GM12878 (cell line): ENCODE measurements around the gene COL17A1. TPM values are rescaled to one million over a fixed set of nuclear protein-coding genes. Genes with fewer than 3 reads are reported as not detected.

Experiments used
- ATF2 ChIP-seq: IDR thresholded peaks from 2 replicates; pipeline ENCODE4 v1.6.1; 2012; ENCODE audit warnings: low read length, inconsistent platforms
- BMI1 ChIP-seq: fragments of 450-650 bp; IDR thresholded peaks from 2 replicates; pipeline ENCODE4 v1.6.1; 2016; ENCODE audit warnings: mild to moderate bottlenecking, moderate library complexity, borderline replicate concordance
- BRCA1 ChIP-seq: IDR thresholded peaks from 2 replicates; pipeline ENCODE4 v1.6.1; 2011; ENCODE audit warnings: low read depth, low read length, improper control_type of control experiment
- CBX3 ChIP-seq: fragments of 200-600 bp; sonication (generic); IDR thresholded peaks from 2 replicates; pipeline ENCODE4 v1.6.1; 2016; ENCODE audit warnings: low read depth, borderline replicate concordance
- CEBPB ChIP-seq, 2 experiments: fragments of 150-350 bp in 1 of 2; IDR thresholded peaks; 2 replicates each; pipeline ENCODE4 v1.6.1; 2012 to 2014; ENCODE audit warnings: low read depth in 2 of 2, low read length in 2 of 2, borderline replicate concordance in 1 of 2, inconsistent platforms in 1 of 2
- FOXK2 ChIP-seq: fragments of 450-650 bp; IDR thresholded peaks from 2 replicates; pipeline ENCODE4 v1.6.1; 2017; ENCODE audit warnings: mild to moderate bottlenecking, moderate library complexity
- HDAC6 ChIP-seq: fragments of 200-600 bp; sonication (generic); IDR thresholded peaks from one replicate; pipeline ENCODE4 v1.8.0; 2017; ENCODE audit warnings: antibody characterized with exemption; ENCODE audit not compliant: unreplicated experiment
- HDGF ChIP-seq: fragments of 450-650 bp; IDR thresholded peaks from 2 replicates; pipeline ENCODE4 v1.6.1; 2016; ENCODE audit warnings: antibody characterized with exemption
- IKZF2 ChIP-seq, 2 experiments: fragments of 450-650 bp; IDR thresholded peaks; 2 replicates each; pipeline ENCODE4 v1.6.1; 2017; ENCODE audit warnings: mild to moderate bottlenecking in 2 of 2, moderate library complexity in 2 of 2
- MTA2 ChIP-seq: fragments of 450-650 bp; IDR thresholded peaks from 2 replicates; pipeline ENCODE4 v1.6.1; 2016; ENCODE audit warnings: low read depth, mild to moderate bottlenecking, moderate library complexity
- MXI1 ChIP-seq: fragments of 150-350 bp; IDR thresholded peaks from 2 replicates; pipeline ENCODE4 v1.6.1; 2011; ENCODE audit warnings: low read depth, mild to moderate bottlenecking, inconsistent platforms, low read length, improper control_type of control experiment
- NFXL1 ChIP-seq: fragments of 450-650 bp; IDR thresholded peaks from 2 replicates; pipeline ENCODE4 v1.6.1; 2017; ENCODE audit warnings: antibody characterized with exemption, mild to moderate bottlenecking, borderline replicate concordance
- RAD51 ChIP-seq: fragments of 450-650 bp; IDR thresholded peaks from 2 replicates; pipeline ENCODE4 v1.6.1; 2016; ENCODE audit warnings: moderate library complexity, mild to moderate bottlenecking, inconsistent platforms
- RUNX3 ChIP-seq: IDR thresholded peaks from 2 replicates; pipeline ENCODE4 v1.6.1; 2012; ENCODE audit warnings: low read length, inconsistent platforms
- SIN3A ChIP-seq: IDR thresholded peaks from 2 replicates; pipeline ENCODE4 v1.6.1; 2012; ENCODE audit warnings: low read depth, low read length, improper control_type of control experiment
- TARDBP ChIP-seq: IDR thresholded peaks from 2 replicates; pipeline ENCODE4 v1.6.1; 2016; ENCODE audit warnings: borderline replicate concordance
- YBX1 ChIP-seq: fragments of 450-650 bp; IDR thresholded peaks from 2 replicates; pipeline ENCODE4 v1.6.1; 2016; ENCODE audit warnings: antibody characterized with exemption
- ZZZ3 ChIP-seq: IDR thresholded peaks from 2 replicates; pipeline ENCODE4 v1.6.1; 2011; ENCODE audit warnings: low read depth; ENCODE audit not compliant: control insufficient read depth, insufficient read length
- polyA plus RNA-seq, 11 experiments: library from polyadenylated mRNA; depleted of rRNA in 4 of 11; unstranded in 6 of 11; stranded (reverse) in 5 of 11; fragments of >200 nt; fragmentation: Nextera tagmentation in 4 of 11; fragmentation: Illumina TruSeq in 1 of 11; extraction: Ambion mirVana in 4 of 11; extraction: Trizol in 1 of 11; gene quantifications; 1 replicate in 1 of 11; 2 replicates in 10 of 11; pipeline versions ENCODE4 v1.2.1 to v1.2.3, GENCODE V29; 2011 to 2016; ENCODE audit warnings: inconsistent platforms in 2 of 11, missing spikeins in 2 of 11, low read depth in 1 of 11
- total RNA-seq, 4 experiments: library from RNA; depleted of rRNA in 3 of 4; stranded (reverse); fragments of >200 nt in 3 of 4; fragmentation: Illumina TruSeq in 1 of 4; extraction: Trizol in 1 of 4; gene quantifications; 2 replicates each; pipeline versions ENCODE4 v1.2.1 to v1.2.3, GENCODE V29; 2013 to 2021
- TF ChIP-seq, protein P1 (sequence below): fragments of 450-650 bp; IDR thresholded peaks from 2 replicates; pipeline ENCODE4 v1.6.1; 2017; ENCODE audit warnings: low read depth, mild to moderate bottlenecking, moderate library complexity
- TF ChIP-seq, protein P2 (sequence below): IDR thresholded peaks from 2 replicates; pipeline ENCODE4 v1.6.1; 2011; ENCODE audit warnings: low read depth, mild to moderate bottlenecking, low read length, moderate library complexity, borderline replicate concordance; ENCODE audit errors: extremely low read depth
- TF ChIP-seq, protein P3 (sequence below): fragments of 450-650 bp; formaldehyde crosslinking; IDR thresholded peaks from 2 replicates; pipeline ENCODE4 v1.4.0; 2020; ENCODE audit warnings: mild to moderate bottlenecking, moderate library complexity
- TF ChIP-seq, protein P4 (sequence below): fragments of 450-650 bp; conservative IDR thresholded peaks from 2 replicates; pipeline ENCODE4 v1.6.1; 2017; ENCODE audit warnings: mild to moderate bottlenecking, moderate library complexity

Gene COL17A1
- total and polyA plus RNA-seq, 10 of the 15 experiments (the other 5 are each of a cell fraction or from before 2014, with no cell fraction given): 0.08 to 0.22 TPM; not detected in 8

- TF ChIP-seq, protein P1, sequence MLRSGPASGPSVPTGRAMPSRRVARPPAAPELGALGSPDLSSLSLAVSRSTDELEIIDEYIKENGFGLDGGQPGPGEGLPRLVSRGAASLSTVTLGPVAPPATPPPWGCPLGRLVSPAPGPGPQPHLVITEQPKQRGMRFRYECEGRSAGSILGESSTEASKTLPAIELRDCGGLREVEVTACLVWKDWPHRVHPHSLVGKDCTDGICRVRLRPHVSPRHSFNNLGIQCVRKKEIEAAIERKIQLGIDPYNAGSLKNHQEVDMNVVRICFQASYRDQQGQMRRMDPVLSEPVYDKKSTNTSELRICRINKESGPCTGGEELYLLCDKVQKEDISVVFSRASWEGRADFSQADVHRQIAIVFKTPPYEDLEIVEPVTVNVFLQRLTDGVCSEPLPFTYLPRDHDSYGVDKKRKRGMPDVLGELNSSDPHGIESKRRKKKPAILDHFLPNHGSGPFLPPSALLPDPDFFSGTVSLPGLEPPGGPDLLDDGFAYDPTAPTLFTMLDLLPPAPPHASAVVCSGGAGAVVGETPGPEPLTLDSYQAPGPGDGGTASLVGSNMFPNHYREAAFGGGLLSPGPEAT: peak; percentile 84
- TF ChIP-seq CEBPB (IDR thresholded peaks at IDR 0.05; ENCODE audit: borderline replicate concordance in 1 of 2, low read depth in 2 of 2, low read length in 2 of 2) (0 out of 4 replicates have a peak, but pooled peaks of 1 of the 2 experiments have one; percentile 32), NFXL1 (no peak), BRCA1 (no peak), CBX3 (no peak), HDGF (no peak), IKZF2 (IDR thresholded peaks at IDR 0.05) (peak in 1 of 2 experiments; percentile 50; a peak in 1 of 4 replicates), SIN3A (peak; percentile 59; the same call in 1 of the 2 replicates), FOXK2 (no peak), RAD51 (peak; percentile 88), ATF2 (no peak), ZZZ3 (no peak), BMI1 (peak; percentile 91), TARDBP (peak; percentile 46; the same call in 1 of the 2 replicates), RUNX3 (0 out of 2 replicates have a peak, but pooled peaks have one; percentile 1), HDAC6 (no peak), YBX1 (no peak), MTA2 (peak; percentile 50), MXI1 (no peak; the same call in 1 of the 2 replicates)
- TF ChIP-seq, protein P2, sequence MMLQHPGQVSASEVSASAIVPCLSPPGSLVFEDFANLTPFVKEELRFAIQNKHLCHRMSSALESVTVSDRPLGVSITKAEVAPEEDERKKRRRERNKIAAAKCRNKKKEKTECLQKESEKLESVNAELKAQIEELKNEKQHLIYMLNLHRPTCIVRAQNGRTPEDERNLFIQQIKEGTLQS: no peak
- TF ChIP-seq, protein P3, sequence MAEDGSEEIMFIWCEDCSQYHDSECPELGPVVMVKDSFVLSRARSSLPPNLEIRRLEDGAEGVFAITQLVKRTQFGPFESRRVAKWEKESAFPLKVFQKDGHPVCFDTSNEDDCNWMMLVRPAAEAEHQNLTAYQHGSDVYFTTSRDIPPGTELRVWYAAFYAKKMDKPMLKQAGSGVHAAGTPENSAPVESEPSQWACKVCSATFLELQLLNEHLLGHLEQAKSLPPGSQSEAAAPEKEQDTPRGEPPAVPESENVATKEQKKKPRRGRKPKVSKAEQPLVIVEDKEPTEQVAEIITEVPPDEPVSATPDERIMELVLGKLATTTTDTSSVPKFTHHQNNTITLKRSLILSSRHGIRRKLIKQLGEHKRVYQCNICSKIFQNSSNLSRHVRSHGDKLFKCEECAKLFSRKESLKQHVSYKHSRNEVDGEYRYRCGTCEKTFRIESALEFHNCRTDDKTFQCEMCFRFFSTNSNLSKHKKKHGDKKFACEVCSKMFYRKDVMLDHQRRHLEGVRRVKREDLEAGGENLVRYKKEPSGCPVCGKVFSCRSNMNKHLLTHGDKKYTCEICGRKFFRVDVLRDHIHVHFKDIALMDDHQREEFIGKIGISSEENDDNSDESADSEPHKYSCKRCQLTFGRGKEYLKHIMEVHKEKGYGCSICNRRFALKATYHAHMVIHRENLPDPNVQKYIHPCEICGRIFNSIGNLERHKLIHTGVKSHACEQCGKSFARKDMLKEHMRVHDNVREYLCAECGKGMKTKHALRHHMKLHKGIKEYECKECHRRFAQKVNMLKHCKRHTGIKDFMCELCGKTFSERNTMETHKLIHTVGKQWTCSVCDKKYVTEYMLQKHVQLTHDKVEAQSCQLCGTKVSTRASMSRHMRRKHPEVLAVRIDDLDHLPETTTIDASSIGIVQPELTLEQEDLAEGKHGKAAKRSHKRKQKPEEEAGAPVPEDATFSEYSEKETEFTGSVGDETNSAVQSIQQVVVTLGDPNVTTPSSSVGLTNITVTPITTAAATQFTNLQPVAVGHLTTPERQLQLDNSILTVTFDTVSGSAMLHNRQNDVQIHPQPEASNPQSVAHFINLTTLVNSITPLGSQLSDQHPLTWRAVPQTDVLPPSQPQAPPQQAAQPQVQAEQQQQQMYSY (CRISPR knock-in tag): no peak
- TF ChIP-seq, protein P4, sequence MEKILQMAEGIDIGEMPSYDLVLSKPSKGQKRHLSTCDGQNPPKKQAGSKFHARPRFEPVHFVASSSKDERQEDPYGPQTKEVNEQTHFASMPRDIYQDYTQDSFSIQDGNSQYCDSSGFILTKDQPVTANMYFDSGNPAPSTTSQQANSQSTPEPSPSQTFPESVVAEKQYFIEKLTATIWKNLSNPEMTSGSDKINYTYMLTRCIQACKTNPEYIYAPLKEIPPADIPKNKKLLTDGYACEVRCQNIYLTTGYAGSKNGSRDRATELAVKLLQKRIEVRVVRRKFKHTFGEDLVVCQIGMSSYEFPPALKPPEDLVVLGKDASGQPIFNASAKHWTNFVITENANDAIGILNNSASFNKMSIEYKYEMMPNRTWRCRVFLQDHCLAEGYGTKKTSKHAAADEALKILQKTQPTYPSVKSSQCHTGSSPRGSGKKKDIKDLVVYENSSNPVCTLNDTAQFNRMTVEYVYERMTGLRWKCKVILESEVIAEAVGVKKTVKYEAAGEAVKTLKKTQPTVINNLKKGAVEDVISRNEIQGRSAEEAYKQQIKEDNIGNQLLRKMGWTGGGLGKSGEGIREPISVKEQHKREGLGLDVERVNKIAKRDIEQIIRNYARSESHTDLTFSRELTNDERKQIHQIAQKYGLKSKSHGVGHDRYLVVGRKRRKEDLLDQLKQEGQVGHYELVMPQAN: peak; percentile 55
Measured at GRCh38 chr10:104120903-104121484, 35.3 kb upstream of the COL17A1 start (continued).
